Stimulated activated CD4-positive, alpha-beta T cell treated with anti-CD3 and anti-CD28 coated beads, TNF-alpha, amount 100 ng/mL, for 4 hours (primary cell): ENCODE data around the gene THOC1.

Experiments
- DNase-seq, 3 experiments: peaks; one replicate each; pipeline ENCODE4 v3.0.0-alpha.2; 2020; ENCODE audit warnings: low read depth in 3 of 3

Gene THOC1

GRCh38 chr18:274313-274712 lies 6.5 kb upstream of the THOC1 start:
- DNase-seq: no peak

- DNase-seq: no peak
Observed at GRCh38 chr18:273525-273924, 5.7 kb upstream of the THOC1 start.

DNA sequence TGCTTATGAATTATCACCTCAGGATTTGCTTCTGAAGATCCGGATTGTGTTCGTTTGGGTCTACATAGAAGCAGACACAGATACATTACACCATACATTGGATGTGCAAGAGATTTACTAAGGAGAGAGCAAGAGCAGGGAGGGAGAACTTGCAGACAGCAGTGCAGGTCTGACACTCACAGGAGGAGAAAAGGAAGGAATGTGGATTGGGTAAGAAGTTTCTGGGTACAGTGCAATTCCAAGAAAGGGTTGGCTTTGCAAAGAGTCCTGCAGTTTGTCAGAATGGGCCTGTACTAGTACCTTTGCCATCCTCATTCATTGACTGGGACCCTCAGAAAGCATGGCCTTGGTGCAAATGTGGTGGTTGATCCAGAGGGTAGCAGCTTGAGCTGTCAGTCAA lies 4.8 kb upstream of the THOC1 start:
- no peak for DNase-seq

DNA sequence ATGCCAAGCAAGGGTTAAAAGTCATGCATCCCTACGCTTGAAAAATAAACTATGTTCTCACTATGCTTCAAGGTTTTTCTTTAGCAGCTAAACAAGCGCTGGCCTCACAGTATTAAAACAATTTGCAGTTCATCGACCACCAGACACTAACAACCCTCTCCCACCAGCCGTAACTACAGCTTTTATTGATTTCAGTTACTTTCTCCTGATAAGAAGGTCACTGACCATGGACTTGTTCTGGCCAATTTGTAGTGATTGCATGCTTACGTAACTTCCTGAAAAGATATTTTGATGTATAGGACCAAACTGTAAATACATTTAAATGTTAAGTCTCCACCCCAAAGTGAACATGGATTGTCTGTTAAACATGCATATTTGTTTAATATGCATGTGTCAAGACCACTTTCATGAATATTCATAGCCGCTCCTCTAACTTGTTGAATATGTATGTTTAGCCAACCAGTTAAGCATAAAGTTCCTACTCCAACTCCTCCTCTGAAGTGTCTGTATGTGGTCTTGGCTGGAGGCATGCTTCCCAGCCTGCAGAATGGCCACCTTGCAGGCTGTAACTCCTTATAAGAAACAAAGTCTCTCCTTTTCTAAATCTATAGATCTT lies 1.7 kb upstream of the THOC1 start:
- DNase-seq: no peak

- DNase-seq: no peak
Observed at GRCh38 chr18:267380-267687, 513 bp downstream of the THOC1 start.

DNA sequence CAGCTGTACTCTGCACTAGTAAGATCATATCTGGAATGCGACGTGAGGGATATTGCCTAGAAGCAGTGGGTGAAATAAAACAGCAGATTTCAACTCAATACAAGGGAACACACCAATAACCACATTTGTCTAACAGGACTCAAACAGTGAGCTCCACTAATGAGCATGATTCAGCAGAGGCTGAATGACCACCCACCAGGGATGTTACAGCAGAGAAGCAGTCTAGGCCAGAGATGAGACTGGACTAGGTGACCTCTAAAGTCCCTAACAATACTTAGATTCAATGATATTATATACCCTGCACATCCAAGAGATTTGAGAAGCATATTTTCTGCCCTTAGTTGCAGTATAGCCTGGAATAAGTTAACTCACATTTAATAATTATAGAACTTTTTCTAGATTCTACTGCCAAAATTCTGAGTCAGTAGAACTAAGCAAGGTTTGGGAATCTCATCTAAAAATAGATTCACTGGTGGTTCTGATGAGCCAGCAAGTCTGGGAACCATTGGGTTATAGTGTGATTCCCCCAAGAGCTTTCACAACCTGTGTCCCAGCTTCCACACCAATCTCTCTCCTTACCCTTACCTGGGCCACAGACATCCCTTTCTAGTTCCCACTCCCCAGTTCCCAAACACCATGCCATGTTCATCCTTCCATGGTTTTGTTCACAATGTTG lies 6.3 kb downstream of the THOC1 start:
- no peak for DNase-seq

DNA sequence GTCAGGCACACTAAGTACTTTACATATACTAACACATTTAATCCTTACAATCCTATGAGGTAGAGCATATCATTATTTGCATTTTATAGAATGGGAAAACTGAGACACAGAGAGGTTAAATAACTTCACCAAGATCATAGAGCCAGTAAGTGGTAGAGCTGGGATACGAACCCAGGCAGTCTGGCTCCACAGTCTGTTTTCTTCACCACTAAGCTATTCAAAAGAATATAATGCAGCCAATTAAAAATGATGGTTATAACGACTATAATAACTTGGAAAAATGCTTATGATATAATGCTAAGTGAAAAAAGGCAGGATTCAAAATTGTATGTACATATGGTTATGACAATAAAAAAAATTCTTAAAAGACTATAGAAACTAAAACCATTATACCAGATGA lies 7.3 kb downstream of the THOC1 start:
- no peak for DNase-seq

- DNase-seq: no peak
Observed at GRCh38 chr18:255171-255570, 12.7 kb downstream of the THOC1 start.

GRCh38 chr18:253121-253520 lies 14.7 kb downstream of the THOC1 start:
- no peak for DNase-seq

DNA sequence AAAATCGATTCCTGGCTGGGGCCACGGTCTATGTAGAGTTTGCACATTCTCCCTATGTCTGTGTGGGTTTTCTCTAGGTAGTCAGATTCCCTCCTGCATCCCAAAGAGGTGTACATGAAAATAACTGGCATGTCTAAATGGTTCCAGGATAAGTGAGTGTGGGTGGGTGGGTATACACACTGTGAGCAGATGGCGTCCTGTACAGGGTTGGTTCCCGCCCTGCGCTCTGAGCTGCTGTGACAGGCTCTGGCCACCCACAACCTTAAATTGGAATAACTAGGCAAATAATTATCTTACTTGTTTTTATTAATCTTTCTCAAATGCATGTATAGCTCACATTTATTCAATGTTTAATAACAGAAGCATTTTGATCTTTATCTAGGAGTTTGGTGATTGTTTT lies 16.3 kb downstream of the THOC1 start:
- DNase-seq: no peak

GRCh38 chr18:250685-251084 lies 17.2 kb downstream of the THOC1 start:
- no peak for DNase-seq

DNA sequence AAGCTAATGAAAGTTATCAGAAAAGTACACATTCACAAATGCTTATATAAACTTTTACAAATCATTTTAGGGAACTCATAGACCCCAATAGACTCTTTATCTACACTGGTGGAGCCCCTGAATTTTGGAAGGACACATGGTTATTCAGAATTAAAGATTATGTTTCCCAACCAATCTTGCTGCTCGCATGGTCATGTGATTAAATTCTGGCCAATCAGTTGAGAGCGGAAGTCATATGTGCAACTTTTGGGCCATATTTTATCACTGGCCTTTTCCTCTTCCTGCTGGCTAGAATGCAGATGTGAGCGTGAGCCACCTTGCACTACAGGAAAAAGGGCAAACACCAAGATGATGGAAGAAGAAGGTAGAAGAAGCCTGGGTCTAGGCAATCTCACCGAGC lies 19.8 kb downstream of the THOC1 start:
- no peak for DNase-seq

GRCh38 chr18:245282-245847 lies 22.5 kb downstream of the THOC1 start:
- no peak for DNase-seq

GRCh38 chr18:240175-240574 lies 27.7 kb downstream of the THOC1 start:
- DNase-seq: no peak

DNA sequence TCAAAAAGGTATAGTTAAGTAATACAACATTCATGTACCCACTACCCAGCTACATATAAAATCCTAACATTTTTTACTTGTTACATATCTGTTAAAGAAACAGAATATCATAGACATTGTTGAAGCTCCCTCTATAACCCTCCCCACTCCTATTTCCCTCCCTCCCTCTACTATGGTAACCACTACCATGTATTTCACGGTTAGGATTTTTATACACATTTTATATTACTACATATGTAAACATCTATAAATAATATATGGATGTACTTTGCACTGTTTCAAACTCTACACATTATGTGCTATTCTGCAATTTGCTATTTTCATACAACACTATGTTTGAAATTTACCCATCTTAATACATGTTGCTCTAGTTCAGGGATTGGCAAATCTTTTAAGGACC lies 36.3 kb downstream of the THOC1 start:
- DNase-seq: no peak

- DNase-seq: no peak
Observed at GRCh38 chr18:228586-228985, 39.3 kb downstream of the THOC1 start.

GRCh38 chr18:227902-228301 lies 39.9 kb downstream of the THOC1 start:
- no peak for DNase-seq

GRCh38 chr18:227374-227773 lies 40.5 kb downstream of the THOC1 start:
- DNase-seq: no peak

GRCh38 chr18:225745-226144 lies 42.1 kb downstream of the THOC1 start:
- no peak for DNase-seq

DNA sequence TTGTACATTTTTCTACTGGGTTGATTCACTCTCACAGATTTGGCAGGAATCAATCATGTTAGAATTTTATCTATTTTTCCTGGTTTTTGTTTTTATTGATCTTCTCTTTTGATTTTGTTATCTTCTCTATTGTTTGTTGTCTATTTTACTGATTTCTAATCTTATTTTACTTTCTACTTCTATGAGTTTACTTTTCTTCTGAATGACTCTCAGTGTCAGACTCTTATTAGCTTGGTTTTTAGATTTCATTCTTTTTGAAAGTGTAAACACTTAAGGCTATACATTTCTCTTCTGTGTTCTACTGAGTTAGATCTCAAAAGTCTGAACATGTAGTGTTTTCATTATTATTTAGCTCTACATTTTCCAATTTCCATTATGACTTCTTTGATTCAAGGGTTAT lies 47.1 kb downstream of the THOC1 start:
- DNase-seq: no peak

GRCh38 chr18:217532-218336 lies 50.1 kb downstream of the THOC1 start:
- DNase-seq: no peak

DNA sequence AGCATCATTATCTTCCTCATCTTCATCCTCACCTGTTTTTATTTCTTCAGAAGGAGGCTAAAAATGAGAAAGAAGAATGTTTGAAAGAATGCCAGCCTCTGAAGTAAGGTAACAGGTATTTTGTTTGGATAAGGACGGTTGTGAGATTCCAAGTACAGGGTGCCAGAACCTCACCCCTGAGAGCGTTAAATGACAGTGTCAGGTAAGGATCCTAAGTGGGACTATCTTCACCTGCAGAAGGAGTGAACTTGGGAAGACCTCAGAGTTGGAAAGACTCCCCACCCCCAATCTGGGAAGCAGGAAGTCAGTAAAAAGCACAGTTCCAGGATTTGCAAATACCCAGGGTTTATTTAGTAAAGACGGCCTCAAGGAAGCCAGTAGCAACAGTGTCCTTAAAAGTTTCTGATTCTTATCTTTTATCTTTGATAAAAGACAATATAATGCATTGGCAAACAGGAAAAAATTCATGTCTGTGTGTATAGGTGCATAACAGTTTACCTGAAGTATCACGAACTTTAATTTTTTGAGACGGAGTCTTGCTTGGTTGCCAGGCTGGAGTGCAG lies 52.3 kb downstream of the THOC1 start:
- no peak for DNase-seq

GRCh38 chr18:213966-214365 lies 53.9 kb downstream of the THOC1 start:
- no peak for DNase-seq
